Uterus (tissue), 4 donors: ENCODE results near the gene AQR. TPM values are rescaled to one million over a fixed set of nuclear protein-coding genes. Genes with fewer than 3 reads are reported as not detected.

Experiments used
- DNase-seq, 2 donors: peaks; one replicate each; pipeline ENCODE4 v3.0.0-alpha.2; 2019 to 2020
- H3K27ac ChIP-seq, 2 donors: fragments of 200-600 bp; sonication (generic); 1 replicate in 1 of 2; 2 replicates in 1 of 2; pipeline ENCODE4 v1.5.1; 2016 to 2018
- H3K27me3 ChIP-seq, 2 donors: fragments of 200-600 bp; sonication (generic); one replicate each; pipeline ENCODE4 v1.5.1; 2018 to 2019; ENCODE audit warnings: control low read depth in 1 of 2
- H3K36me3 ChIP-seq, 2 donors: fragments of 200-600 bp; sonication (generic); one replicate each; pipeline ENCODE4 v1.5.1; 2019; ENCODE audit warnings: control low read depth in 1 of 2
- H3K4me1 ChIP-seq, 2 donors: fragments of 200-600 bp; sonication (generic); one replicate each; pipeline ENCODE4 v1.5.1; 2018 to 2019; ENCODE audit warnings: control low read depth in 1 of 2
- H3K4me3 ChIP-seq, 2 donors: fragments of 200-600 bp; sonication (generic); 1 replicate in 1 of 2; 2 replicates in 1 of 2; pipeline ENCODE4 v1.5.1; 2018 to 2019; ENCODE audit warnings: mild to moderate bottlenecking in 1 of 2
- H3K9me3 ChIP-seq, 2 donors: fragments of 200-600 bp; sonication (generic); one replicate each; pipeline ENCODE4 v1.5.1; 2019; ENCODE audit warnings: control low read depth in 1 of 2
- CTCF ChIP-seq, 4 experiments: fragments of 200-600 bp in 2 of 4; fragments of 450-650 bp in 2 of 4; sonication (generic) in 2 of 4; IDR thresholded peaks; one replicate each; pipeline ENCODE4 v1.5.1; 2016 to 2019; ENCODE audit warnings: antibody characterized with exemption in 4 of 4, mild to moderate bottlenecking in 2 of 4, moderate library complexity in 1 of 4
- POLR2A ChIP-seq, 2 donors: fragments of 450-650 bp; IDR thresholded peaks; one replicate each; pipeline ENCODE4 v1.6.1; 2016; ENCODE audit warnings: antibody characterized with exemption in 2 of 2, mild to moderate bottlenecking in 1 of 2, moderate library complexity in 1 of 2
- intact Hi-C: fragments of 100-400 bp; cut with DNase I; formaldehyde crosslinking; loops from one replicate; pipeline ENCODE4 v1.15.1; 2023; ENCODE audit warnings: low total_unique reads
- total RNA-seq, 4 donors: library from RNA; depleted of rRNA in 3 of 4; stranded (reverse); fragments of >200 nt in 3 of 4; gene quantifications; one replicate each; pipeline versions ENCODE4 v1.1.0 to v1.2.4, GENCODE V29; 2014 to 2023
- donor health status: DM: yes; HTN: yes; CAD: no.

AQR gene
- total RNA-seq, 4 donors from 2014 or later = 13.1 to 52.7 (median 33.3) TPM

- H3K27me3 ChIP-seq = no peaks in the 10 kb centered on the region
- no peak overlapping the region for H3K4me3 ChIP-seq
- no peaks in the 10 kb centered on the region for H3K36me3 ChIP-seq
- intact Hi-C loops = no loop called here
- no peaks in the 10 kb centered on the region for H3K4me1 ChIP-seq
- no peak overlapping the region for H3K27ac ChIP-seq
- H3K9me3 ChIP-seq = no peaks in the 10 kb centered on the region
- no peak for DNase-seq
- TF ChIP-seq POLR2A (IDR thresholded peaks at IDR 0.05) = no peak
- no peak for TF ChIP-seq CTCF (IDR thresholded peaks at IDR 0.05)
Measured at GRCh38 chr15:35003928-35004327, 34.4 kb upstream of the AQR start.

- Histone ChIP-seq H3K4me3 (no peak overlapping the region), H3K27me3 (no peaks in the 10 kb centered on the region), H3K9me3 (no peaks in the 10 kb centered on the region), H3K27ac (no peak overlapping the region), H3K4me1 (no peaks in the 10 kb centered on the region), H3K36me3 (no peaks in the 10 kb centered on the region)
- no peak for DNase-seq
- intact Hi-C loops = no loop called here
- no peak for TF ChIP-seq POLR2A (IDR thresholded peaks at IDR 0.05)
- TF ChIP-seq CTCF (IDR thresholded peaks at IDR 0.05) = no peak
Measured at GRCh38 chr15:35000511-35000910, 31.0 kb upstream of the AQR start.

GRCh38 chr15:34999906-35000305 is 30.4 kb upstream of the AQR start:
- H3K36me3 ChIP-seq = no peaks in the 10 kb centered on the region
- H3K4me1 ChIP-seq = no peaks in the 10 kb centered on the region
- intact Hi-C loops = no loop called here
- H3K27me3 ChIP-seq = no peaks in the 10 kb centered on the region
- no peak overlapping the region for H3K4me3 ChIP-seq
- no peaks in the 10 kb centered on the region for H3K9me3 ChIP-seq
- no peak overlapping the region for H3K27ac ChIP-seq
- no peak for DNase-seq
- TF ChIP-seq CTCF (IDR thresholded peaks at IDR 0.05) = no peak
- no peak for TF ChIP-seq POLR2A (IDR thresholded peaks at IDR 0.05)

- no peak overlapping the region for H3K27ac ChIP-seq
- H3K9me3 ChIP-seq = no peaks in the 10 kb centered on the region
- no peak for DNase-seq
- TF ChIP-seq POLR2A (IDR thresholded peaks at IDR 0.05) (no peak), CTCF (IDR thresholded peaks at IDR 0.05) (no peak)
- intact Hi-C loops = no loop called here
- no peak overlapping the region for H3K4me3 ChIP-seq
- no peaks in the 10 kb centered on the region for H3K4me1 ChIP-seq
- H3K27me3 ChIP-seq = no peaks in the 10 kb centered on the region
- H3K36me3 ChIP-seq = no peaks in the 10 kb centered on the region
Measured at GRCh38 chr15:34994925-34995324, 25.4 kb upstream of the AQR start.

- DNase-seq = no peak
- TF ChIP-seq CTCF (IDR thresholded peaks at IDR 0.05) = no peak
- no peak for TF ChIP-seq POLR2A (IDR thresholded peaks at IDR 0.05)
- Histone ChIP-seq H3K27me3 (no peaks in the 10 kb centered on the region), H3K27ac (no peak overlapping the region), H3K36me3 (no peaks in the 10 kb centered on the region), H3K9me3 (no peaks in the 10 kb centered on the region), H3K4me3 (no peak overlapping the region), H3K4me1 (no peaks in the 10 kb centered on the region)
- intact Hi-C loops = no loop called here
Measured at GRCh38 chr15:34993877-34994276, 24.3 kb upstream of the AQR start.
